ENCODE data around the gene SLC12A6.

DNA sequence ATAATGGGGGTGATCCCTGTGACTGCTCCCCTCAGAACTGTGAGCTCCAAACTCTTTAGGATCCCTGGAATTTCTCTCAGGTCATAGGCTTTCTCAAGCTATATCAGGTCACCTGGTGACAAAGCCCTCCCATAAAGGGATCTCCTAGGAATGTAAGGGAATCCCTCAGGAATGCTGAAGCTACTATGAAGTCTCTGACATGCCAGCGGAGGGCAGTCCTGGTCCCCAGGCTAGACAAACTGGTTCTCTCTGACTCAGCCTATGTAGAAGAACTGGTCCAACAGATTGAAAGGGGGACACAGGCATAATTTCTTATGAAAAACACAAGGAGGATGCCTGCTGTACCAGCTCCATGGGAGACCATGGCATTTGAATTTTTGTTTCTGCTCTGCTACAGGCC lies 22.7 kb upstream of the SLC12A6 start:
- TF ChIP-seq, protein P1, sequence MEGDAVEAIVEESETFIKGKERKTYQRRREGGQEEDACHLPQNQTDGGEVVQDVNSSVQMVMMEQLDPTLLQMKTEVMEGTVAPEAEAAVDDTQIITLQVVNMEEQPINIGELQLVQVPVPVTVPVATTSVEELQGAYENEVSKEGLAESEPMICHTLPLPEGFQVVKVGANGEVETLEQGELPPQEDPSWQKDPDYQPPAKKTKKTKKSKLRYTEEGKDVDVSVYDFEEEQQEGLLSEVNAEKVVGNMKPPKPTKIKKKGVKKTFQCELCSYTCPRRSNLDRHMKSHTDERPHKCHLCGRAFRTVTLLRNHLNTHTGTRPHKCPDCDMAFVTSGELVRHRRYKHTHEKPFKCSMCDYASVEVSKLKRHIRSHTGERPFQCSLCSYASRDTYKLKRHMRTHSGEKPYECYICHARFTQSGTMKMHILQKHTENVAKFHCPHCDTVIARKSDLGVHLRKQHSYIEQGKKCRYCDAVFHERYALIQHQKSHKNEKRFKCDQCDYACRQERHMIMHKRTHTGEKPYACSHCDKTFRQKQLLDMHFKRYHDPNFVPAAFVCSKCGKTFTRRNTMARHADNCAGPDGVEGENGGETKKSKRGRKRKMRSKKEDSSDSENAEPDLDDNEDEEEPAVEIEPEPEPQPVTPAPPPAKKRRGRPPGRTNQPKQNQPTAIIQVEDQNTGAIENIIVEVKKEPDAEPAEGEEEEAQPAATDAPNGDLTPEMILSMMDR (IDR thresholded peaks at IDR 0.05), result no peak
- TF ChIP-seq POLR2A (IDR thresholded peaks at IDR 0.05), result no peak
